Measurements from ENCODE around the gene GPR150. TPM values are rescaled to one million over a fixed set of nuclear protein-coding genes. Genes with fewer than 3 reads are reported as not detected.

Gene GPR150
- total RNA-seq = under 1 TPM; 0.34 to 0.52 TPM

DNA sequence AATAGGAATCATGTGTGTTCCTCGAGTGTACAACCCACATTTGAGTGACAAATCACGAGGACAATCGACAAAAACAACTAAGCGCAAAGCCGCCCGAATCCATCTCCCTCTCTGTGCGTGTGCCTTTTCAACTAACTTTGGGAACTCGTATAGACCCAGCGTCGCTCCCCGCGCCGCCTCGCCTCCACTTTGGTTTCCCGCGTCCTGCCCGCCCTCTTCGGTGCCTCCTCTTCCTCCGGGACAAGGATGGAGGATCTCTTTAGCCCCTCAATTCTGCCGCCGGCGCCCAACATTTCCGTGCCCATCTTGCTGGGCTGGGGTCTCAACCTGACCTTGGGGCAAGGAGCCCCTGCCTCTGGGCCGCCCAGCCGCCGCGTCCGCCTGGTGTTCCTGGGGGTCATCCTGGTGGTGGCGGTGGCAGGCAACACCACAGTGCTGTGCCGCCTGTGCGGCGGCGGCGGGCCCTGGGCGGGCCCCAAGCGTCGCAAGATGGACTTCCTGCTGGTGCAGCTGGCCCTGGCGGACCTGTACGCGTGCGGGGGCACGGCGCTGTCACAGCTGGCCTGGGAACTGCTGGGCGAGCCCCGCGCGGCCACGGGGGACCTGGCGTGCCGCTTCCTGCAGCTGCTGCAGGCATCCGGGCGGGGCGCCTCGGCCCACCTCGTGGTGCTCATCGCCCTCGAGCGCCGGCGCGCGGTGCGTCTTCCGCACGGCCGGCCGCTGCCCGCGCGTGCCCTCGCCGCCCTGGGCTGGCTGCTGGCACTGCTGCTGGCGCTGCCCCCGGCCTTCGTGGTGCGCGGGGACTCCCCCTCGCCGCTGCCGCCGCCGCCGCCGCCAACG lies at the start of gene GPR150:
Gene GPR150, plus strand, starts transcription at position 58 of the 840 bp plus-strand sequence. Its CDS starts 189 bp downstream, at position 247.
- Mint-ChIP-seq H3K9me3 (no peaks in the 10 kb centered on the region), H3K27ac (peak within 1 kb of the TSS; percentile 81), H3K4me1 (peaks cover 33% of the 10 kb centered on the region), H3K27me3 (no peaks in the 10 kb centered on the region), H3K36me3 (peaks cover 5% of the 10 kb centered on the region), H3K4me3 (peak within 1 kb of the TSS; percentile 93)
- DNase-seq = peak; percentile 75

DNA sequence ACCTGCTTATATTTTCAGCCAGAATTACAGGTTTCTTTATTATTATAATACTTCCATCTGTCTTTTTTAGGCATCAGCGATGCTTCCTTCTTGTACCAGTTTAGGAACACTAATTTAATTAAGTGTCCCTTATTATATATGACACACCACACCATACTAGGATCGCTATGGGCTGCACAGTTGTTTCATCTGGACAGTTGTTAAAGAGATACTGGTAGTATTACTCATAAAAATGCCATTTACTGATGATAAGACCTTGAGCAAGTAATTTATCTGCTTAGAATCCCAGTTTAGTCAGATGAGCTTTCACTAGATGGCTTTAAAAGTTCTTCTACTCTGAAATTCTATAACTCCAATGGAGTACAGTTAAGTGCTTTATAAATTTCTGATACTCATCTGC lies 47.9 kb upstream of the GPR150 start:
- H3K36me3 Mint-ChIP-seq = peaks cover 22% of the 10 kb centered on the region
- H3K27me3 Mint-ChIP-seq = no peaks in the 10 kb centered on the region
- no peaks in the 10 kb centered on the region for H3K4me1 Mint-ChIP-seq
- H3K4me3 Mint-ChIP-seq = no peak overlapping the region
- H3K9me3 Mint-ChIP-seq = no peaks in the 10 kb centered on the region
- no peak overlapping the region for H3K27ac Mint-ChIP-seq
- DNase-seq = no peak

DNA sequence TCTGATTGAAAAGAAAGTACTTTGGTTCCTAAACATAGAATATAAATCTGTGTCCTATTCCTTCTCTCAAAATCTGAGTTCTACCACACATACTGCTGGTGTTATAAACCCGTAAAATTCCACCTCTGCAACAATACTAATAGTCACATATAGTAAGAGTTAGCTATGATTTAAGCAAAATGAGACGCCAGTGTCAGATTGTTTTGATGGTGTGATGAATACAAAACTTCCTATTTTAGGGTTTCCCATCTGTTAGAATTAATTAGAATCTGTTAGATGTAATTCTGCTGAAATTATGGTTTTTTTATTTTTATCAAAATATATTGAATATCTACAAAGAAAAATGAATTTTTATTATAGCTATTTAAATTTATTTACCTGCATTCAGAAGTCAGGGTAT lies 38.3 kb upstream of the GPR150 start:
- Mint-ChIP-seq H3K9me3 (no peaks in the 10 kb centered on the region), H3K27ac (no peak overlapping the region), H3K4me3 (no peak overlapping the region), H3K27me3 (no peaks in the 10 kb centered on the region), H3K4me1 (no peaks in the 10 kb centered on the region), H3K36me3 (peaks cover 7% of the 10 kb centered on the region)
- no peak for DNase-seq

DNA sequence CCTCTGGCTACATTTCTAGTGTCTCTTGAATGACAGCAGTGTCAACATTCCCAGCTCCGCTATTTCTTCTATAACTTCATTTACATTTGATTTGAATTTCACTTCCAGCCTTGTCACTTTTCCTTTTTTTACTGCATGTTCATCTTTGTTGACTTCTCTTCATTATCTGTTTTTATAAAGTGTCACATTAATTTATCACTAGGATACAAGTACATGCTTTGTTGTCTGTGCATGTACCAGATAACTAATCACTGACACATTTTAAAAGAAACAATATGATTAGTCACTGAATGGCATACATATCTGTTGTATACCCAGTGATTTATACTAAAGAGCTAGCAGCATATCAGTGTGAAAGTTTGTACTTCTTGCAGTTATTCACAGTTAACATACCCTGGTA lies 35.9 kb upstream of the GPR150 start:
- no peak overlapping the region for H3K27ac Mint-ChIP-seq

DNA sequence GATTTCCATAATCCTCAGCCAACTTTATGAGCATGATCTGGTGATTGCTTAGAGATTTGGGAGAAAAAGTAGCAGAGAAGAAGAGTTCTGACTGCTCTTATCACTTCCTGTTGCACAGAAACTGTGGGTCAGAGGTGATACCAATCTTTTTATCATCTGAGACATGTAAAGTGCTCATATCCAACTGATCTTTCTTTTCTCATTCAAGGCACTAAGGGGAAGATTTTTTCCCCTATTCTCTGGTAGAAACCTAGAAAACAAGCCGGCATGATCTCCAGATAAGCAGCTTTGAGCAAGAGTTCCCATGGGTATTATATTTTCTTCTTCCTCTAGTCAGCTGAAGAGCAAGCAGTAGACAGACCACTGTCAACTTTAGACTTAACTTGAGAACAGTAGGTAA lies 29.0 kb upstream of the GPR150 start:
- peak overlapping the region; percentile 63 for H3K27ac Mint-ChIP-seq
- DNase-seq = no peak
- H3K4me3 Mint-ChIP-seq = no peak overlapping the region

More for the DNA sequence above, 35.9 kb upstream of the GPR150 start:
- DNase-seq = no peak
- Mint-ChIP-seq H3K4me1 (no peaks in the 10 kb centered on the region), H3K36me3 (peaks cover 7% of the 10 kb centered on the region), H3K4me3 (no peak overlapping the region), H3K27me3 (no peaks in the 10 kb centered on the region), H3K9me3 (no peaks in the 10 kb centered on the region)

DNA sequence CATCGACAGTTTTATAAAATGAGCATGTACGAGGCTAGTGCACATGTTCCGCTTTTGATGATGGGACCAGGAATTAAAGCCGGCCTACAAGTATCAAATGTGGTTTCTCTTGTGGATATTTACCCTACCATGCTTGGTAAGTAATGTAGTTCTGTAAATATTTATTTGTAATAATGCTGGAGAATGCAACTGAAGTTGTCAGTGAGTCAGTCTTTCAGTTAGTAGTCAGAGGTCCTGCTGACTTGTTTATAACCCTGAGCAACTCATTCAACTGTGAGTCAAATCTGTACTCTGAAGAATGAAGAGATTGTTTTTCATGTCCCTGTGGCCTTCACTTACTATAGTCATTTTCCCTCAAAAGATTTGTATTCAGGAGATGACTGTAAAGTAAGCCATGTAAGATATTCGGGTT lies 28.4 kb upstream of the GPR150 start:
- Mint-ChIP-seq H3K4me3 (no peak overlapping the region), H3K27ac (no peak overlapping the region), H3K36me3 (peaks cover 8% of the 10 kb centered on the region), H3K4me1 (peaks cover 14% of the 10 kb centered on the region), H3K27me3 (no peaks in the 10 kb centered on the region), H3K9me3 (no peaks in the 10 kb centered on the region)
- DNase-seq = no peak

More for the DNA sequence above, 29.0 kb upstream of the GPR150 start:
- Mint-ChIP-seq H3K4me1 (peaks cover 14% of the 10 kb centered on the region), H3K27me3 (no peaks in the 10 kb centered on the region), H3K9me3 (no peaks in the 10 kb centered on the region), H3K36me3 (peaks cover 8% of the 10 kb centered on the region)

DNA sequence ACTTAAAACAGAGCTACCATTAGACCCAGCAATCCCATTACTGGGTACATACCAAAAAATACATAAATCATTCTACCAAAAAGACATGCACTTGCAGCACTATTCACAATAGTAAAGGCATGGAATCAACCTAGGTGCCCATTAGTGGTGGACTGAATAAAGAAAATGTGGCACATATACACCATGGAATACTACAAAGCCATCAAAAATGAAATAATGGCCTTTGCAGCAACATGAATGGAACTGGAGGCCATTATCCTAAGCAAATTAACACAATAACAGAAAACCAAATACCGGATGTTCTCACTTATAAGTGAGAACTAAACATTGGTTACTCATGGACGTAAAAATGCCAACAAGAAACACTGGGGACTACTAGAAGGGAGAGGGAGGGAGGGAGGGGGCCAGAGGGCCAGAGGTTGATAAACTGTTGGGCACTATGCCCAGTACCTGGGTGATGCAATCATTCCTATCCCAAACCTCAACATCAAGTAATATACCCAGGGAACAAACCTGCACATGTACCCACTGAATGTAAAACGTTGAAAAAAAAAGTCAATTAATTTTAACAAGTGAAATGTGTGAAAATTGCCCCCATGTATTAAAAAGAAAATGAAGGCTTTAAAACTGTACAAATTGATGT lies 24.5 kb upstream of the GPR150 start:
- no peak overlapping the region for H3K27ac Mint-ChIP-seq
- no peak overlapping the region for H3K4me3 Mint-ChIP-seq
- no peaks in the 10 kb centered on the region for H3K9me3 Mint-ChIP-seq
- DNase-seq = no peak
- H3K4me1 Mint-ChIP-seq = peaks cover 12% of the 10 kb centered on the region
- peaks cover 8% of the 10 kb centered on the region for H3K36me3 Mint-ChIP-seq
- no peaks in the 10 kb centered on the region for H3K27me3 Mint-ChIP-seq

DNA sequence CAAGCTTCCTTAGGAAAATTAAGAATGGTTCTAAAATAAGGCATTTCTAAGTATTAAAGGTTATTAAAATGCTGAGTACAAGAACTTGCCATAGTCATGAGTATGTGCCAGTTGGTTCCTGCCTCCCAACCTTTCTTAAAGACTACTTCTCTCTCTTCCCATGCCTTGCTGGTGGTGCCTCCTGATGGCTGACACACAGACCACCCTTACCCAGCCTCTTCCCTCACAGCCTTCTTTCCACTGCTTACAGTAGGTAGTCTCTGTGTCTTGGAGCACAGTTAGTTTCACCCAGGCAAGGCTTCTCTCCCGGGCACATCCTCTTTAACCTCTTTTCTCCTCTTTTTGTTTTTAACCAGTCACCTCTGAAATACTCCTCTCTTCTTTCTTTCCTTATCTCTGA lies 20.6 kb upstream of the GPR150 start:
- H3K36me3 Mint-ChIP-seq = peaks cover 1% of the 10 kb centered on the region
- H3K9me3 Mint-ChIP-seq = no peaks in the 10 kb centered on the region
- no peaks in the 10 kb centered on the region for H3K27me3 Mint-ChIP-seq
- H3K4me1 Mint-ChIP-seq = no peaks in the 10 kb centered on the region
- no peak overlapping the region for H3K4me3 Mint-ChIP-seq
- no peak overlapping the region for H3K27ac Mint-ChIP-seq
- no peak for DNase-seq

DNA sequence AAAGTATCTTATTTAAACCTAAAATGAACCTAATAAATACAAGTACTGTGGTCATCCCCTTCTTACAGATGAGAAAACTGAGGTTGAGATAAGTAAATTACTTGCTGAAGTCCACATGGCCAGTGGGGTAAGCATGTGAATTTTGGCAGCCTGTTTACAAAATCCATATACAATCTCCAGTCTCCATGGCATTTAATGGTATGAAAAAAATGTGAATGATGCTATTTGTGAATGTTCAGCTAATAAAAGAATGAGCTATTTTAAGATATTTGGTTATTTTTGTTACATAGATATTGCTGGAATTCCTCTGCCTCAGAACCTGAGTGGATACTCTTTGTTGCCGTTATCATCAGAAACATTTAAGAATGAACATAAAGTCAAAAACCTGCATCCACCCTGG lies 19.3 kb upstream of the GPR150 start:
- Mint-ChIP-seq H3K27ac (no peak overlapping the region), H3K36me3 (no peaks in the 10 kb centered on the region), H3K9me3 (no peaks in the 10 kb centered on the region), H3K4me3 (no peak overlapping the region), H3K4me1 (no peaks in the 10 kb centered on the region), H3K27me3 (no peaks in the 10 kb centered on the region)
- no peak for DNase-seq

DNA sequence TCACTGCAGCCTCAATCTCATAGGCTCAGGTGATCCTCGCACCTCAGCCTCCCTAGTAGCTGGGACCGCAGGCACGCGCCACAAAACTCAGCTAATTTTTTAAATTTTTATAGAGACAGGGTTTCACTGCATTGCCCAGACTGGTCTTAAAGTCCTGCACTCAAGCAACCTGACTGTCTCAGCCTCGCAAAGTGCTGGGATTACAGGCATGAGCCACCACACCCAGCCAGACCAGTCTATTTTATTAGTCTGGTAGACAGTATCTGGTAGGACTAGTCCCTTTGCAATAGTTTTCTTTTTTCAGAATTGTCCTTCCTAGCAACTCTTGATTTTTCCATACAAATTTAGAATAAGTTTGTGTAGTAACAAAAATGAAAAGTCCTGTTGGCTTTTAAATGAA lies 14.1 kb upstream of the GPR150 start:
- H3K9me3 Mint-ChIP-seq = no peaks in the 10 kb centered on the region

DNA sequence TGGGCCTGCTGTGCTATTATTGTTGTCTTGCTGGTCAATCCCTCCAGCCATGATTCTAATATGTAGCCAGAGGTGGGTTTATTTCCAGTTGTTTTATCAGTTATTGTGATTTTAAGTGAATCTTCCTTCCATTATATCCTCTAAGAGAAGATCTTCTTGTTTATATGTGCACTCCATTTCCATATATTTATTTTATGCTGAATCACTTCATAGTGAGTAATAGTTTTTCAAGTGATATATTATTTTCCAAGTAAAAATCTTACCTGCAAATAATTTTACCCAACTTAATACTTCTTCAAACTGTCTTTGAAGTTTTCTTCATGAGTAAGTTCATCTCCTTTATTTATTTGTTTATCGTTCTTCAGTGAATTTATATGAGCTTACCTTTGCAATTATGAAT lies 13.5 kb upstream of the GPR150 start:
- H3K27ac Mint-ChIP-seq = no peak overlapping the region
- no peaks in the 10 kb centered on the region for H3K27me3 Mint-ChIP-seq
- no peak for DNase-seq
- no peak overlapping the region for H3K4me3 Mint-ChIP-seq
- no peaks in the 10 kb centered on the region for H3K4me1 Mint-ChIP-seq
- no peaks in the 10 kb centered on the region for H3K9me3 Mint-ChIP-seq
- no peaks in the 10 kb centered on the region for H3K36me3 Mint-ChIP-seq

More for the DNA sequence above, 14.1 kb upstream of the GPR150 start:
- DNase-seq = no peak
- Mint-ChIP-seq H3K27me3 (no peaks in the 10 kb centered on the region), H3K36me3 (no peaks in the 10 kb centered on the region), H3K4me3 (no peak overlapping the region), H3K4me1 (no peaks in the 10 kb centered on the region), H3K27ac (no peak overlapping the region)

DNA sequence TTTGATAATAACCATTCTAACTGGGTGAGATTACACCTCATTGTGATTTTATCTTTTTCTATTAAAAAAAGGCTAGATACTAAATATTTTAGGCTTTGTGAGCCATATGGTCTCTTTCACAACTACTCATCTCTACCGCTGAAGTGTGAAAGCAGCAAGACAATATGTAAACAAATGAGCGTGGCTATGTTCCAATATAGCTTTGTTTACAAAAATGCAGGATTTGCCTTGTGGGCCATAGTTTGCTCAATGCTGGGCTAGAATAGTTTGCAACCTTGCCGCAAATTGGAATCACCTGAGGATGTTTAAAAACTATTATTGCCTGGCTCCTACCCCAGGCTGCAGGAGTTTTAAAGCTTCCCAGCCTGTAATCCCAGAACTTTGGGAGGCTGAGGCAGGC lies 10.2 kb upstream of the GPR150 start:
- DNase-seq = no peak
- no peak overlapping the region for H3K4me3 Mint-ChIP-seq
- peaks cover 25% of the 10 kb centered on the region for H3K36me3 Mint-ChIP-seq
- no peak overlapping the region for H3K27ac Mint-ChIP-seq
- peaks cover 11% of the 10 kb centered on the region for H3K9me3 Mint-ChIP-seq
- H3K4me1 Mint-ChIP-seq = peaks cover 5% of the 10 kb centered on the region
- H3K27me3 Mint-ChIP-seq = no peaks in the 10 kb centered on the region

DNA sequence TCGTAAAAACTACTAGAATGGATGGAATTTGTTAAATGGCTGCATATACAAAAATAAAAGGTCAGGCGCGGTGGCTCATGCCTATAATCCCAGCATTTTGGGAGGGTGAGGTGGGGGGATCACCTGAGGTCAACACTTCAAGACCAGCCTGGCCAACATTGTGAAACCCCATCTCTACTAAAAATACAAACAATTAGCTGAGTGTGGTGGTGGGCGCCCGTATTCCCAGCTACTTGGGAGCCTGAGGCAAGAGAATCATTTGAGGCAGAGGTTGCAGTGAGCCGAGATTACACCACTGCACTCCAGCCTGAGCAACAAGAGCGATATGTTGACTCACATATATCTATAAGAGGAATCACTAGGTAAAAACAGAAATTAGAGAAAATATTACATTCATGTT lies 9.3 kb upstream of the GPR150 start:
- Mint-ChIP-seq H3K36me3 (peaks cover 27% of the 10 kb centered on the region), H3K27ac (no peak overlapping the region), H3K9me3 (peaks cover 14% of the 10 kb centered on the region), H3K4me1 (peaks cover 12% of the 10 kb centered on the region), H3K4me3 (no peak overlapping the region), H3K27me3 (no peaks in the 10 kb centered on the region)
- DNase-seq = no peak

DNA sequence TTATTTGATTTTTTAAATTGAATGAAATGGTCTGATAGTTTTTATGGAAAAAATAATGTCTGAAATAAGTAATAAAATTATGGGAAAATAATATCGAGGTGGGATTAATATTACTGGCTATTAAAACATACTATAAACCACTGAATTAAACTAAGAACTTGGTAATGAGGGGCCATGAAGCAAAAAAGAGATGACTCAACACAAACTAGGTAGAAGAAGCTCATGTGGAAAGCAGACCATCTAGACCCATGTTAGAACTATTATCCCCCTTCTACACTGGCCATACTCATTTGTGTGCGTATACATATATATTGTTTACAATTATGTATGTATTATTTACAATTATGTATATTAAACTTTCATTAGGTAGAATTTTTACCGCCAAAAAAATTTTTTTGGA lies 8.5 kb upstream of the GPR150 start:
- Mint-ChIP-seq H3K4me1 (peaks cover 14% of the 10 kb centered on the region), H3K36me3 (peaks cover 27% of the 10 kb centered on the region), H3K27ac (no peak overlapping the region), H3K9me3 (peaks cover 14% of the 10 kb centered on the region), H3K4me3 (no peak overlapping the region), H3K27me3 (no peaks in the 10 kb centered on the region)
- DNase-seq = no peak

DNA sequence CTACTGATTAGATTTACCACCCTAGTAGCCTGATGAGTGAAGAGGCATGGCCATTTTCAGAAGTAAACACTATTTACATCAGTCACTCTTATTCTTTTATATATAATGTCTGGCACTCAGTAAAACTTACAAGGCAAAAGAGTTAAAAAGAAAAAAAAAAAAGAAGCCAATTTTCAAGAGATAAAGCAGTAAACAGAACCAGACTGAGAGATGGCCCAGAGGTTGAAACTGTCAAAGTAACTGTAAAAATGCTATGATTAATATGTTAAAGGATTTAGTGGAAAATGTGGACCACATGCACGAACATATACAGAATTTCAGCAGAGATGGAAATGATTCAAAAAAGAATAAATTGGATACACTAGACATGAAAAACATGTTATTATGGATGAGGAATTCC lies 6.4 kb upstream of the GPR150 start:
- H3K27ac Mint-ChIP-seq = no peak overlapping the region
- H3K4me3 Mint-ChIP-seq = no peak overlapping the region
- peaks cover 14% of the 10 kb centered on the region for H3K9me3 Mint-ChIP-seq
- H3K36me3 Mint-ChIP-seq = peaks cover 27% of the 10 kb centered on the region
- H3K27me3 Mint-ChIP-seq = no peaks in the 10 kb centered on the region
- peaks cover 16% of the 10 kb centered on the region for H3K4me1 Mint-ChIP-seq
- no peak for DNase-seq

DNA sequence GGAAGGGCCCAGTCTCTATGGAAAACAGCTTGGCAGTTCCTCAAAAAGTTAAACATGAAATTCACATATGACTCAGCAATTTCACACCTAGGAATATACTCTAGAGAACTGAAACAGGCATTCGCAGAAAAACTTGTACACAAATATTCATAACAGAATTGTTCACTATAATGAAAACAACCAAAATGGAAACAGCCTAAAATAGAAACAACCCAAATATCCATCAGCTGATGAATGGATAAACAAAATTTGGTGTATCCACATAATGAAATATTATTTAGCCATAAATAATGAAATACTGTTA lies 4.8 kb upstream of the GPR150 start:
- H3K27me3 Mint-ChIP-seq = no peaks in the 10 kb centered on the region
- DNase-seq = no peak
- H3K36me3 Mint-ChIP-seq = peaks cover 32% of the 10 kb centered on the region
- H3K27ac Mint-ChIP-seq = no peak overlapping the region
- peaks cover 30% of the 10 kb centered on the region for H3K4me1 Mint-ChIP-seq
- no peak overlapping the region for H3K4me3 Mint-ChIP-seq
- peaks cover 14% of the 10 kb centered on the region for H3K9me3 Mint-ChIP-seq
